GM21786 (cell line): ENCODE results near the gene ANGEL2.
"Not testable (repeated sequence)": the region's sequence is repeated elsewhere in the genome, so short reads cannot be mapped to it uniquely, and the experiment has no call there.

ENCODE experiments used
- ATAC-seq: cut with Tn5 transposase; IDR thresholded peaks from one replicate; pipeline ENCODE4 v1.9.1; 2021; ENCODE audit not compliant: unreplicated experiment

ANGEL2 gene

GRCh38 chr1:213015099-213016050 is at the start of gene ANGEL2:
Gene ANGEL2, minus strand, starts transcription at chr1:213015867. Its CDS starts 196 bp downstream, at chr1:213015671.
- peak; percentile 92 for ATAC-seq

GRCh38 chr1:213061263-213061662 is 45.6 kb upstream of the ANGEL2 start:
- no peak for ATAC-seq

- ATAC-seq, result no peak
Observed at GRCh38 chr1:213060836-213061235, 45.2 kb upstream of the ANGEL2 start.

GRCh38 chr1:213057264-213058059 is 41.8 kb upstream of the ANGEL2 start:
- no peak for ATAC-seq

GRCh38 chr1:213055767-213056166 is 40.1 kb upstream of the ANGEL2 start:
- ATAC-seq, result no peak

- ATAC-seq, result no peak
Observed at GRCh38 chr1:213054733-213055591, 39.3 kb upstream of the ANGEL2 start.

GRCh38 chr1:213054142-213054541 is 38.5 kb upstream of the ANGEL2 start:
- ATAC-seq, result no peak

GRCh38 chr1:213053455-213053854 is 37.8 kb upstream of the ANGEL2 start:
- no peak for ATAC-seq

GRCh38 chr1:213051881-213052202 is 36.2 kb upstream of the ANGEL2 start:
- ATAC-seq, result no peak

- peak; percentile 98 for ATAC-seq
Observed at GRCh38 chr1:213051127-213051880, 35.6 kb upstream of the ANGEL2 start, which contains the start of gene RPS6KC1. Gene RPS6KC1, plus strand, starts transcription at chr1:213051241. Its CDS starts 164 bp downstream, at chr1:213051405.

- peak; percentile 25 for ATAC-seq
Observed at GRCh38 chr1:213050745-213051126, 35.1 kb upstream of the ANGEL2 start.

GRCh38 chr1:213049232-213049631 is 33.6 kb upstream of the ANGEL2 start:
- ATAC-seq, result no peak

GRCh38 chr1:213045321-213046226 is 29.9 kb upstream of the ANGEL2 start:
- ATAC-seq, result not testable (repeated sequence)

GRCh38 chr1:213041443-213041842 is 25.8 kb upstream of the ANGEL2 start:
- no peak for ATAC-seq

GRCh38 chr1:213035573-213035972 is 19.9 kb upstream of the ANGEL2 start:
- ATAC-seq, result no peak

GRCh38 chr1:213034713-213035112 is 19.0 kb upstream of the ANGEL2 start:
- ATAC-seq, result no peak

GRCh38 chr1:213032651-213033050 is 17.0 kb upstream of the ANGEL2 start:
- ATAC-seq, result no peak

- not testable (repeated sequence) for ATAC-seq
Observed at GRCh38 chr1:213027024-213027423, 11.4 kb upstream of the ANGEL2 start.

- ATAC-seq, result no peak
Observed at GRCh38 chr1:213020016-213020415, 4.3 kb upstream of the ANGEL2 start.
